ENCODE results near the gene MNAT1. TPM values are rescaled to one million over a fixed set of nuclear protein-coding genes. Genes with fewer than 3 reads are reported as not detected.

The MNAT1 gene
- total and polyA plus RNA-seq, 8 donors = 21.6 to 39.0 (median 34.8) TPM

DNA sequence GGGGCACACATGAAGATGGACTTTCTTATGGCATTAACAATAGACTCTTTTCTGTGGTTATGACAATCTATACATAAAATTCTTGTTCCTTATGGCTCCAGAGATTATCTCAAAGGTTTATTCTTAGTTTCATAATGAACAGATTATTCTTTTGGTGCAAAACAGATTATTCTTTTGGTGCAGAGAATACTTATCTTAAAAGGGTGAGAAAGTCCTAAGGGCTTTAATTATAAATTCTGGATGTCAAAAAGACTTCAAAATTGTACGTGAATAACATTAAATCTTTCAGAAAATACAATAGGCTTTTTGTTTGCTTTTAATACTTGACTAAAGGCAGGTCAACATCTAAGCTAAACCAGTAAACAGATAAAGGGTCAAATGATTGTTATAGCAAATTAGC lies 69.3 kb downstream of the MNAT1 start:
- peaks cover 0 to 6% of the 10 kb centered on the region in 2 donors for H3K36me3 ChIP-seq
- no peak for ATAC-seq
- intact Hi-C loops (cut with DNase I) = no loop called here
- no peak for DNase-seq
- H3K9me3 ChIP-seq = no peaks in the 10 kb centered on the region
- no peaks in the 10 kb centered on the region for H3K27me3 ChIP-seq
- H3K4me1 ChIP-seq = no peaks in the 10 kb centered on the region
- H3K27ac ChIP-seq = no peak overlapping the region
- TF ChIP-seq, protein P1, sequence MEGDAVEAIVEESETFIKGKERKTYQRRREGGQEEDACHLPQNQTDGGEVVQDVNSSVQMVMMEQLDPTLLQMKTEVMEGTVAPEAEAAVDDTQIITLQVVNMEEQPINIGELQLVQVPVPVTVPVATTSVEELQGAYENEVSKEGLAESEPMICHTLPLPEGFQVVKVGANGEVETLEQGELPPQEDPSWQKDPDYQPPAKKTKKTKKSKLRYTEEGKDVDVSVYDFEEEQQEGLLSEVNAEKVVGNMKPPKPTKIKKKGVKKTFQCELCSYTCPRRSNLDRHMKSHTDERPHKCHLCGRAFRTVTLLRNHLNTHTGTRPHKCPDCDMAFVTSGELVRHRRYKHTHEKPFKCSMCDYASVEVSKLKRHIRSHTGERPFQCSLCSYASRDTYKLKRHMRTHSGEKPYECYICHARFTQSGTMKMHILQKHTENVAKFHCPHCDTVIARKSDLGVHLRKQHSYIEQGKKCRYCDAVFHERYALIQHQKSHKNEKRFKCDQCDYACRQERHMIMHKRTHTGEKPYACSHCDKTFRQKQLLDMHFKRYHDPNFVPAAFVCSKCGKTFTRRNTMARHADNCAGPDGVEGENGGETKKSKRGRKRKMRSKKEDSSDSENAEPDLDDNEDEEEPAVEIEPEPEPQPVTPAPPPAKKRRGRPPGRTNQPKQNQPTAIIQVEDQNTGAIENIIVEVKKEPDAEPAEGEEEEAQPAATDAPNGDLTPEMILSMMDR (IDR thresholded peaks at IDR 0.05) = no peak
- no peak overlapping the region for H3K4me3 ChIP-seq

DNA sequence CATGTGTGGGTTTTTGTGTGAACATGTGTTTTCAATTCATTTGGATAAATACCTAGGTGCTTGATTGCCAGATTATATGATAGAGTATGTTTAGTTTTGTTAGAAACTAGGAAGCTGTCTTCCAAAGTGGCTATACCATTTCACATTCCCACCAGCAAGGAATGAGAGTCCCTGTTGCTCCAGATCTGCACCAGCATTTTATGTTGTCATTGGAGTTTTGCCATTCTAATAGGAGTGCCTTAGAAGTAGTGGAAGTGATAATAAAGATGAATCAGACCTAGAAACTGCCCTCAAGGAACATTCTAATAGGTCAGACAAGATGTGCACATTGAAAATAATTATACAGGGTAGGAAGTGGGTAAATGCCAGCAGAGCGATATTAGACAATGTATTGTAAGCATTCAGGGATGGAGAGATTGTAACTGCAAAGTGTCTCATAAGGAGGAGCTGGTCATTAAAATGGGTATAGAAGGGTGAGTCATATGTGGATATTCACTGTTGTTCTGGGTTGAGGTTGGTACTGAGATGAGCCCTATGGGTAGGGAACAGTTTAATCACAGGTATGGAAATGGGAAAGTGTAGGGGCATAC lies 71.4 kb downstream of the MNAT1 start:
- H3K36me3 ChIP-seq = no peaks in the 10 kb centered on the region
- no peaks in the 10 kb centered on the region for H3K4me1 ChIP-seq
- intact Hi-C loops (cut with DNase I) = no loop called here
- ATAC-seq (no peak), DNase-seq (no peak)
- no peak overlapping the region for H3K4me3 ChIP-seq
- TF ChIP-seq, protein P1 (IDR thresholded peaks at IDR 0.05) = no peak
- no peaks in the 10 kb centered on the region for H3K27me3 ChIP-seq
- H3K27ac ChIP-seq = no peak overlapping the region
- no peaks in the 10 kb centered on the region for H3K9me3 ChIP-seq

DNA sequence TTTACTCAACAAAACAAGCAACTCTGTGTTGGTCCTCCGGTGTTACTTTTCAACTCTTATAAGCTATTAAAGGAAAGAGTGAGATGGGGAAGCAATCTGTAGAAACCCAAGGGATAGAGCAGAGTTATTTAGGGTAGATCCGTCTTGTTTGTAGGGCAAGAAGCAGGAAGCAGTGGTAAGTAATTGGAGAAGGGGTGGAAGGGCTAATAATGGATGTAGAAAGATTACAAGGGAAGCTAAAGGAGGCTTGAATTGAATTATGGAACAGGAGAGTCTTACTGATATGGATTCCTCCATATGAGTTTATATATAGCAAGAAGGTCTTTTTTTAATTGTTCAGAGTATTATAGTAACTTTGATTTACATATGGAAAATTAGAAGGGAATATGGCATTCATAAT lies 72.7 kb downstream of the MNAT1 start:
- no peaks in the 10 kb centered on the region for H3K4me1 ChIP-seq
- H3K36me3 ChIP-seq = peaks cover 0 to 9% of the 10 kb centered on the region in 2 donors
- no peak overlapping the region for H3K4me3 ChIP-seq
- H3K27ac ChIP-seq = no peak overlapping the region
- H3K27me3 ChIP-seq = no peaks in the 10 kb centered on the region
- TF ChIP-seq, protein P1 (IDR thresholded peaks at IDR 0.05) = no peak
- intact Hi-C loops (cut with DNase I) = no loop called here
- DNase-seq = no peak
- no peak for ATAC-seq
- H3K9me3 ChIP-seq = no peaks in the 10 kb centered on the region

DNA sequence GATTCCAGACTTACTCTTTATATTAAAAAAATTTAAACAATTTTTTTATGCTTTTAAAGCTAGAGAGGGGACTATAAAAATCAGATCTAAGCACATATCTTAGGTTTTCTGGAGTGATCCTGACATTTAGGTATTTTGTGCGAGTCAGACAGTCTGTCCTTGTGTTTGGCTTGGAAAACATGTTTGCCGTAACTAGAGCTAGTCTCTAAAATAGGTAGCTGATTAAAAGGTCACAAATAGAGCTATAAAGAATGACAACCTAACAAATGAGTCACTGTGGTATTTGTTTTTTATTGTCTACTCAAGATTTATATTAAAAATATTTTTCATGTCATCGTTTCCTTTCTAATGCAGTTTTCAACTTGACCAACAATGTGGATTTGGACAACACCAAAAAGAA lies 73.4 kb downstream of the MNAT1 start:
- intact Hi-C loops (cut with DNase I) = no loop called here
- TF ChIP-seq, protein P1 (IDR thresholded peaks at IDR 0.05) = no peak

DNA sequence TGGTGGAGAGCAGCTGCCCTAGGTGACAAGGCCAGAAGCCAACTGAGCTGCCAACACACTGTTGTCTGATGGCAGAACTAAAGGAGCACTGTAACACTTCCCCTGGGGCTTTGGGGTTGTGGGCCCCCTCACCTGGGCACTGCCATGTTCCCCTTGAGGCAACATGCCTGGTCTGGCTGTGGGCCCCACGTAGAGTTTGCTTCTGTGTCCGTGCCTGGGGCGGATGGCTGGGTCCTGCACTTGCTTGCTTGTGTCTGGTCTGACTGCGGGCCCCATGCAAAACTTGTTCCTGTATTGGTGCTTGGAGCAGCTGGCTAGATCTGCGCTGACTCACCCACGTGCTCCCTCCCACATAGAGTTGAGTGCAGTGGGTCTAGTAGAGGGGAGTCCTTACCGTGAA lies 78.4 kb downstream of the MNAT1 start:
- no peak overlapping the region for H3K4me3 ChIP-seq
- H3K4me1 ChIP-seq = no peaks in the 10 kb centered on the region
- TF ChIP-seq, protein P1 (IDR thresholded peaks at IDR 0.05) = no peak
- H3K36me3 ChIP-seq = peaks cover 0 to 22% of the 10 kb centered on the region in 2 donors
- no peaks in the 10 kb centered on the region for H3K27me3 ChIP-seq
- no peak overlapping the region for H3K27ac ChIP-seq
- DNase-seq = peak in 1 of 4 donors; percentile 60
- ATAC-seq = no peak
- intact Hi-C loops (cut with DNase I) = no loop called here
- H3K9me3 ChIP-seq = no peaks in the 10 kb centered on the region

More for the DNA sequence above, 73.4 kb downstream of the MNAT1 start:
- no peak overlapping the region for H3K27ac ChIP-seq
- peaks cover 0 to 16% of the 10 kb centered on the region in 2 donors for H3K36me3 ChIP-seq
- no peaks in the 10 kb centered on the region for H3K27me3 ChIP-seq
- no peak overlapping the region for H3K4me3 ChIP-seq
- DNase-seq = no peak
- ATAC-seq = no peak
- no peaks in the 10 kb centered on the region for H3K9me3 ChIP-seq
- no peaks in the 10 kb centered on the region for H3K4me1 ChIP-seq
